IPS DF 6.9 (cell line): ENCODE results near the gene RNF126.
"Not testable (repeated sequence)": the region's sequence is repeated elsewhere in the genome, so short reads cannot be mapped to it uniquely, and the experiment has no call there.

Experiments used
- DNase-seq: peaks from one replicate; pipeline ENCODE4 v3.0.0-alpha.2; 2013; ENCODE audit warnings: low read depth, low spot score
- H3K27ac ChIP-seq: one replicate; pipeline ENCODE4 v1.5.1; 2013; ENCODE audit warnings: low read length, control low read depth
- H3K27me3 ChIP-seq: 2 replicates; pipeline ENCODE4 v1.6.1; 2013; ENCODE audit warnings: mild to moderate bottlenecking, low read length; ENCODE audit not compliant: control insufficient read depth, insufficient read depth
- H3K36me3 ChIP-seq: 2 replicates; pipeline ENCODE4 v1.6.1; 2013; ENCODE audit warnings: low read length; ENCODE audit not compliant: control insufficient read depth, insufficient read depth
- H3K4me1 ChIP-seq: 2 replicates; pipeline ENCODE4 v1.6.1; 2013; ENCODE audit warnings: low read length; ENCODE audit not compliant: control insufficient read depth, insufficient read depth
- H3K4me3 ChIP-seq: 2 replicates; pipeline ENCODE4 v1.5.1; 2013; ENCODE audit warnings: mild to moderate bottlenecking, low read length
- H3K9me3 ChIP-seq: 2 replicates; pipeline ENCODE4 v1.6.1; 2013; ENCODE audit warnings: low read length, inconsistent platforms; ENCODE audit not compliant: control insufficient read depth, insufficient read depth
- WGBS: extraction: QIAGEN DNeasy Blood & Tissue Kit; methylation state at CpG from one replicate; pipeline ENCODE4 v1.1.7; 2013; ENCODE audit warnings: mixed read lengths, missing lambda C conversion rate; ENCODE audit not compliant: insufficient read length, insufficient coverage; 5-methylcytosine and 5-hydroxymethylcytosine counted together

RNF126 gene

DNA sequence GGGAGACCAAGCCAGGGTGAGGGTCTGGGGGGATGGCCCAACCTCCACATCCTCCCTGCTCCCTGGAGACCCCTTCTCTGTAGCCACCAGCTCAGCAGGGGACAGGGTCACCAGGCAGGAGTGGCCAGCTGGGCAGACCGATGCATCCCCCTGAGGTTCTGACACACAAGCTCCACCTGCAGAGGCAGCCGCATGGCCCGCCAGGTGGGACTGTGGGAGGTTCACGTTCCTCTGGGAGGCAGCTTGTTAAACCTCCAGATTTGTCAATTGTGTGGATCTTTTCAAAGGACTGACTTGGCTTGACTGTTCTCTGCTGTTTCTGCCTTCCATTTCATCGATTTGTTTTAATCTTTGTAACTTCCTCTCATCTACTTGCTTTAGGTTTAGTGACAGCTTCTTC, 37.8 kb downstream of the RNF126 start:
- H3K9me3 ChIP-seq: no peaks in the 10 kb centered on the region
- DNase-seq: no peak
- no peaks in the 10 kb centered on the region for H3K27me3 ChIP-seq
- no peaks in the 10 kb centered on the region for H3K4me1 ChIP-seq
- H3K4me3 ChIP-seq: no peak overlapping the region
- H3K27ac ChIP-seq: no peak overlapping the region
- no CpG with 5 or more reads among the region's 5 CpGs for WGBS
- H3K36me3 ChIP-seq: peaks cover 23% of the 10 kb centered on the region

GRCh38 chr19:624433-625109, 38.4 kb downstream of the RNF126 start:
- H3K9me3 ChIP-seq: no peaks in the 10 kb centered on the region
- no CpG with 5 or more reads among the region's 24 CpGs for WGBS
- H3K27me3 ChIP-seq: no peaks in the 10 kb centered on the region
- peaks cover 28% of the 10 kb centered on the region for H3K36me3 ChIP-seq
- no peak for DNase-seq
- no peaks in the 10 kb centered on the region for H3K4me1 ChIP-seq
- no peak overlapping the region for H3K27ac ChIP-seq
- no peak overlapping the region for H3K4me3 ChIP-seq

DNA sequence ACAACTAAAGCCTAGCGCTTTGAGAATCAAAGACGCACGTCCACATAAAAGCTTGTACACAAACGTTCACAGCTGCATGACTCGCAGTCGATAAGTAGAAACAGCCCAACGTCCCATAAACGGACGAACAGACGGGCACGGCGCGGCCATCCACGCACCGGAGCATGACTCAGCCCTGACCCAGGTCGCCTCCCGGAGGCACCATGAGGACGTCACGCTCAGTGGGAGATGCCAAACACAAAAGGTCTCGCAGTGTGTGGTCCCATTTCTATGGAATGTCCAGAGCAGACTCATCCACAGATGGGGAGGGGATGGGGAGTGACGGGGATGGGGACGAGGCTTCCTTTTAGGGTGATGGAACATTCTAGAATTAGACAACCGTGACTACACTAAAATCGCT, 39.0 kb downstream of the RNF126 start:
- H3K36me3 ChIP-seq: peaks cover 30% of the 10 kb centered on the region
- no peak for DNase-seq

GRCh38 chr19:623175-623916, 39.7 kb downstream of the RNF126 start:
- DNase-seq: no peak
- no CpG with 5 or more reads among the region's 44 CpGs for WGBS
- H3K9me3 ChIP-seq: no peaks in the 10 kb centered on the region
- no peaks in the 10 kb centered on the region for H3K27me3 ChIP-seq
- H3K36me3 ChIP-seq: peaks cover 33% of the 10 kb centered on the region
- H3K27ac ChIP-seq: no peak overlapping the region
- no peak overlapping the region for H3K4me3 ChIP-seq
- no peaks in the 10 kb centered on the region for H3K4me1 ChIP-seq

More for the DNA sequence above, 39.0 kb downstream of the RNF126 start:
- Histone ChIP-seq H3K27ac (no peak overlapping the region), H3K9me3 (no peaks in the 10 kb centered on the region), H3K4me3 (no peak overlapping the region), H3K27me3 (no peaks in the 10 kb centered on the region), H3K4me1 (no peaks in the 10 kb centered on the region)
- no CpG with 5 or more reads among the region's 24 CpGs for WGBS

DNA sequence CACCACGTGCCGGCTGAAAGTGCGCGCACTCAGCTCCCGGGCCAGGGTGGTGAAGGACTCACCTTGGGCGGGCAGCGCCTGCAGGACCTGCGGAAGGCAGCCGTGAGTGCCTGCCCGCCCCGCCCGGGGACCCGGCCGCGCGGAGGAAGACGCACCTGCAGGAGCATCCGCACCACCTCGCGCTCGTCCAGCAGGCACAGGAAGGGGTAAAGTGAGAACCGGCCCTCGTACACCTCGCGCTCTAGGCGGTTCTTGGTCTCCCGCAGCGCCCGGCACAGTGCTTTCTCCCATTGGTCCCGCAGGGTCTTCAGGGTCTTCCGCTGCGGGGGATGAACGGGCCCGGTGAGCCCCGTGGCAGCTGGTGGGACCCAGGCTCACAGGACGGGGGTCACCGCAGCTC, 40.3 kb downstream of the RNF126 start:
- H3K4me3 ChIP-seq: no peak overlapping the region
- no peaks in the 10 kb centered on the region for H3K4me1 ChIP-seq
- H3K27me3 ChIP-seq: no peaks in the 10 kb centered on the region
- no CpG with 5 or more reads among the region's 37 CpGs for WGBS
- H3K9me3 ChIP-seq: no peaks in the 10 kb centered on the region
- no peak overlapping the region for H3K27ac ChIP-seq
- DNase-seq: no peak
- H3K36me3 ChIP-seq: peaks cover 36% of the 10 kb centered on the region

- Histone ChIP-seq H3K4me3 (no peak overlapping the region), H3K36me3 (peaks cover 40% of the 10 kb centered on the region), H3K9me3 (no peaks in the 10 kb centered on the region), H3K4me1 (no peaks in the 10 kb centered on the region), H3K27me3 (no peaks in the 10 kb centered on the region), H3K27ac (no peak overlapping the region)
- DNase-seq: no peak
- WGBS: no CpG with 5 or more reads among the region's 24 CpGs
Measured at GRCh38 chr19:621819-622218, 41.2 kb downstream of the RNF126 start.

GRCh38 chr19:621191-621590, 41.8 kb downstream of the RNF126 start:
- no CpG with 5 or more reads among the region's 48 CpGs for WGBS
- H3K36me3 ChIP-seq: peaks cover 41% of the 10 kb centered on the region
- not testable (repeated sequence) for H3K4me3 ChIP-seq, H3K9me3 ChIP-seq, H3K4me1 ChIP-seq, H3K27me3 ChIP-seq, H3K27ac ChIP-seq, DNase-seq

DNA sequence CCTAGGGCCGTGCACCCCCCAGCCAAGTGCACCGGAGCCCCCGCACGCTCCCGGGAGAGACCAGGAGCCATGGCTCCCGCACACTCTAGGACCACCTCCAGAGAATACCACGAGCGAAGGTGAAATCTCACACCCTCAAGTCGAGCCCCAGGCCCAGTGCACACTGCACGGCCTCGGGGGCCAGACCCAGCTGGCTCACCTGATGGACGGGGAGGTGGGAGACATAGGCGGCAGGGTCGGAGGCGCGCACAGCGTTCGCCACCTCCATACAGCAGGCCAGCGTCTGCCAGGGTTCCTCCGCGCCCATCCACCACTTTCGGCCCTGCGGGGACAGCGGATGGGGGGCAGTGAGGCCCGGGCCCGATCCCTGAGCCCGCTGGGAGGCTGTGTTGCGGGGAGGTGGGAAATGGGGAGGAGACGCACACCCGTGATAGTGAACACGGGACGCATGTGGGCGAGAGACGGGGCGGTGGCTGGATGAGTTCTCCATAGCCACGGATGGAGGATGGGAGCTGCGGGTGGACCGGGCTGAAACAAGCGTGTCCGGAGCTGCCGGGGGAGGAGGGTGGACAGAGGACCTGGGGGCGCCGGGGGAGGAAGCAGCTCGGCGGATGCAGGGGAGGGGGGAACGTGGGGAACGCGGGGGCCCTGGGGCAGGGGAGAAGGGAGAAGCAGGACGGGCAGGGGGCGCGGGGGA, 42.7 kb downstream of the RNF126 start:
- no peak for DNase-seq
- Histone ChIP-seq H3K27me3 (no peaks in the 10 kb centered on the region; the same call in 1 of the 2 replicates), H3K4me3 (no peak overlapping the region), H3K27ac (no peak overlapping the region), H3K9me3 (no peaks in the 10 kb centered on the region), H3K4me1 (no peaks in the 10 kb centered on the region), H3K36me3 (peaks cover 41% of the 10 kb centered on the region)
- WGBS: no CpG with 5 or more reads among the region's 51 CpGs

GRCh38 chr19:619286-620002, 43.6 kb downstream of the RNF126 start:
- DNase-seq: no peak
- Histone ChIP-seq H3K4me1 (no peaks in the 10 kb centered on the region), H3K36me3 (peaks cover 41% of the 10 kb centered on the region), H3K4me3 (no peak overlapping the region), H3K27ac (no peak overlapping the region), H3K9me3 (no peaks in the 10 kb centered on the region), H3K27me3 (no peaks in the 10 kb centered on the region; the same call in 1 of the 2 replicates)
- WGBS: no CpG with 5 or more reads among the region's 47 CpGs

DNA sequence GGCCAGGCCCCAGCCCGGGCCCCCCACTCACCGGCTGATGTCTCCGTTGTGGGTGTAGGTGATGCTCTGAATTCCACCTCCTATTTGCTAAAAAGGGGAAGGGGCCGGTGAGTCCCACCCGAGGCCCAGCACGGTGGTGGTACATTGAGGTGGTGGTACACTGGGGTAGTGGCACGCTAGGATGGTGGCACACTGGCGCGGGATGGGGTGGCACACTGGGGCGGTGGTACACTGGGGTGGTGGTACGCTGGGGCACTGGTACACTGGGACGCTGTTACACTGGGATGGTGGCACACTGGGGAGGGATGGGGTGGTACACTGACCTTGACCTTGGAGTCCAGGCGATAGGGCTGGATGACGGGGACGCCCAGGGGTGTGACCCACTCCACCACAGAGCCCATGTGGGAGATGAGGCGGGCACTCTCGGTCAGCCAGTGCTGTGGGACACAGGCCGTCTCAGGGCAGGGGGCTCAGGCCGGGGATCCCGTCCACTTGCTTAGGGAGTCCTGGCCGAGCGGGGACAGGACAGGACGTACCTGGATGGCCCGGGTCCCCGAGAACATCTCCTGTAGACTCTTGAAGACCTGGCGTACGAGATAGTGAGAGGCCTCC, 44.2 kb downstream of the RNF126 start:
- H3K27ac ChIP-seq: no peak overlapping the region
- H3K4me3 ChIP-seq: no peak overlapping the region
- no peaks in the 10 kb centered on the region for H3K4me1 ChIP-seq
- H3K36me3 ChIP-seq: peaks cover 41% of the 10 kb centered on the region
- WGBS: no CpG with 5 or more reads among the region's 27 CpGs
- H3K9me3 ChIP-seq: no peaks in the 10 kb centered on the region
- DNase-seq: no peak
- no peaks in the 10 kb centered on the region; the same call in 1 of the 2 replicates for H3K27me3 ChIP-seq
